ENCODE results near the gene LUZP1. TPM values are rescaled to one million over a fixed set of nuclear protein-coding genes. Genes with fewer than 3 reads are reported as not detected.

LUZP1 gene
- total and polyA plus RNA-seq, 2 experiments from 2014 or later = 45.7 to 152 TPM

GRCh38 chr1:23211955-23212354 lies 43.3 kb upstream of the LUZP1 start:
- no peak overlapping the region for H3K4me3 Mint-ChIP-seq
- H3F3A ChIP-seq (replicated peaks; ENCODE audit: low read depth) = 0 out of 2 replicates have a peak, but pooled peaks cover 2% of the 10 kb centered on the region
- H3K9me2 ChIP-seq (ENCODE audit: insufficient read depth) = no peaks in the 10 kb centered on the region
- no peaks in the 10 kb centered on the region for H3K9me3 Mint-ChIP-seq
- H2AFZ ChIP-seq = no peak overlapping the region
- peaks cover 8% of the 10 kb centered on the region; the same call in 1 of the 2 replicates for H3K79me2 ChIP-seq (replicated peaks; ENCODE audit: insufficient read depth)
- H3K36me3 ChIP-seq (ENCODE audit: insufficient read depth) = no peaks in the 10 kb centered on the region
- peaks cover 2% of the 10 kb centered on the region; the same call in 1 of the 2 replicates for H4K20me1 ChIP-seq (replicated peaks; ENCODE audit: insufficient read depth)
- H3K27ac ChIP-seq (ENCODE audit: low read depth) = no peak overlapping the region
- H3K4me1 Mint-ChIP-seq = peaks cover 18% of the 10 kb centered on the region
- no peak overlapping the region for H3K4me3 ChIP-seq
- ATAC-seq = no peak
- H3K27ac Mint-ChIP-seq = no peak overlapping the region
- no peak overlapping the region for H3K4me2 ChIP-seq
- TF ChIP-seq ETS1 (IDR thresholded peaks at IDR 0.05) (no peak), JUNB (IDR thresholded peaks at IDR 0.05; ENCODE audit: unreplicated experiment) (no peak), CREB1 (CRISPR knock-in tag; IDR thresholded peaks at IDR 0.05; ENCODE audit: low read depth) (no peak), ZNF462 (CRISPR knock-in tag; IDR thresholded peaks at IDR 0.05) (no peak), ZNF331 (CRISPR knock-in tag; IDR thresholded peaks at IDR 0.05; ENCODE audit: low read depth) (no peak), EZH2 (IDR thresholded peaks at IDR 0.05; ENCODE audit: low read depth, unreplicated experiment) (no peak), STAT1 (IDR thresholded peaks at IDR 0.05; ENCODE audit: unreplicated experiment) (no peak), NANOG (IDR thresholded peaks at IDR 0.05; ENCODE audit: borderline replicate concordance) (no peak), EZH2phosphoT487 (IDR thresholded peaks at IDR 0.05; ENCODE audit: unreplicated experiment) (no peak), ZNF114 (CRISPR knock-in tag; IDR thresholded peaks at IDR 0.05) (no peak), CTCF (conservative IDR thresholded peaks at IDR 0.05; ENCODE audit: low read depth in 2 of 2) (no peak), REST (IDR thresholded peaks at IDR 0.05; ENCODE audit: unreplicated experiment) (no peak)
- no peak for DNase-seq (ENCODE audit: low spot score)
- no peaks in the 10 kb centered on the region for H3K36me3 Mint-ChIP-seq (ENCODE audit: low read depth)
- peaks cover 5% of the 10 kb centered on the region for H3K27me3 Mint-ChIP-seq (ENCODE audit: insufficient read depth, low read depth, poor library complexity)
- peaks cover 16% of the 10 kb centered on the region for H3K4me1 ChIP-seq (ENCODE audit: insufficient read depth)
- no peaks in the 10 kb centered on the region for H3K27me3 ChIP-seq (ENCODE audit: insufficient read depth)

Data from GM23338 (cell line).